Measurements from ENCODE around the gene UBA1.

DNA sequence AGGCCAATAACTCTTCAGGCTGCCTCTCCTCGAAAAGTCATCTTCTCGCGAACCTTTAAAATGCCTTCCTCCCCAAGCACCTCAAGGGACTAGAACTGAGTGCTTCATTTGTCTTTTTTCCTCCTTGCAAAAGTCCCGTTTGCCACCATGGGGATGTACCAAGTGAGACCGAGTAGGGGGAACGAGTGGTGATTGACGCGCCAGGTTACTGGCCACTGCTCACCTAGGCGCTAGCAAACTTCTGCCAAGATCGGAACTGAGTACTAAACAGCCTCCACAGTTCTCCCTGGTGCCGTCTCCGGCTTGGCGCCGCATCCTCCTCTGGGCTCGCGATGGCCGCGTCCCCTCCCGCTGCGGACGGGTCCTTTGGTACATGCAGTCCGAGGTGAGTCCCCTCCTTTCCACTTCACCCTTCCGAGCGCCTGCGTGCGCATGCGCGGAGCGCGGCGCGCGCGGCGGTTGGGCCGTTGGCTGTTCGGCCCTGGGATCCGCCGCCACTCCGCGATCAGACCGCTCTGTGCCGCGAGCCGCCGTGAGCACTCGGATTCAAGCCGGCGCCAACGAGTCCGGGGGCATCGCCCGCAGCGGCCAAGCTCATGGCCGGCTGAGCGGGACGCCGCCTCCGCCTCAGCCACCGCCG is 24.8 kb downstream of the UBA1 start, which contains the start of gene CDK16:
- TF ChIP-seq CTCF (IDR thresholded peaks at IDR 0.05): peak in 1 of 6 experiments; percentile 6
- peak; percentile 78 to 84 for TF ChIP-seq POLR2A (IDR thresholded peaks at IDR 0.05)
